Keratinocyte (primary cell): ENCODE data around the gene C16orf96. TPM values are rescaled to one million over a fixed set of nuclear protein-coding genes. Genes with fewer than 3 reads are reported as not detected.

Source experiments
- DNase-seq: peaks from one replicate; pipeline ENCODE4 v3.0.0-alpha.2; 2011; ENCODE audit warnings: low read depth, missing footprints, low spot score
- FAIRE-seq: peaks from 2 replicates; lab custom pipeline; 2011; peaks lifted over from hg19 to GRCh38; lab: Jason Lieb, UNC
- H2AFZ ChIP-seq: 2 replicates; pipeline ENCODE4 v1.6.0; 2012; ENCODE audit warnings: low read length, control low read depth, inconsistent platforms; ENCODE audit not compliant: control insufficient read depth
- H3K27ac ChIP-seq: 2 replicates; pipeline ENCODE4 v1.5.1; 2011; ENCODE audit warnings: low read length; ENCODE audit not compliant: control insufficient read depth, insufficient read depth
- H3K27me3 ChIP-seq: 3 replicates; pipeline ENCODE4 v1.6.0; 2011; ENCODE audit warnings: low read length; ENCODE audit not compliant: control insufficient read depth, insufficient read depth; ENCODE audit errors: extremely low read depth
- H3K36me3 ChIP-seq, 2 experiments: 2 replicates in 1 of 2; 3 replicates in 1 of 2; pipeline ENCODE4 v1.5.1; 2011; ENCODE audit warnings: low read length in 2 of 2, mild to moderate bottlenecking in 1 of 2; ENCODE audit not compliant: control insufficient read depth in 2 of 2, insufficient read depth in 2 of 2; ENCODE audit errors: extremely low read depth in 1 of 2
- H3K4me1 ChIP-seq: 3 replicates; pipeline ENCODE4 v1.5.1; 2011; ENCODE audit warnings: low read length; ENCODE audit not compliant: control insufficient read depth, insufficient read depth; ENCODE audit errors: extremely low read depth
- H3K4me2 ChIP-seq: 3 replicates; pipeline ENCODE4 v1.6.0; 2011; ENCODE audit warnings: low read depth, low read length; ENCODE audit not compliant: control insufficient read depth, insufficient read depth; ENCODE audit errors: extremely low read depth
- H3K4me3 ChIP-seq, 3 experiments: fragments of 200-600 bp in 1 of 3; sonication (generic) in 1 of 3; 2 replicates in 2 of 3; 3 replicates in 1 of 3; pipeline ENCODE4 v1.5.1; 2011 to 2016; ENCODE audit warnings: low read length in 3 of 3, mild to moderate bottlenecking in 3 of 3, control low read depth in 2 of 3, inconsistent platforms in 1 of 3, low read depth in 1 of 3, mixed read lengths in 1 of 3, mixed run types in 1 of 3, moderate library complexity in 1 of 3; ENCODE audit not compliant: control insufficient read depth in 2 of 3, insufficient read depth in 2 of 3; ENCODE audit errors: extremely low read depth in 1 of 3
- H3K79me2 ChIP-seq: 2 replicates; pipeline ENCODE4 v1.6.0; 2012; ENCODE audit warnings: low read length; ENCODE audit not compliant: control insufficient read depth, insufficient read depth
- H3K9ac ChIP-seq: 3 replicates; pipeline ENCODE4 v1.6.0; 2011; ENCODE audit warnings: low read length; ENCODE audit not compliant: control insufficient read depth, insufficient read depth; ENCODE audit errors: extremely low read depth
- H3K9me1 ChIP-seq: 3 replicates; pipeline ENCODE4 v1.6.0; 2011; ENCODE audit warnings: low read length; ENCODE audit not compliant: control insufficient read depth, insufficient read depth; ENCODE audit errors: extremely low read depth
- H3K9me3 ChIP-seq: 2 replicates; pipeline ENCODE4 v1.5.1; 2012; ENCODE audit warnings: low read depth, low read length; ENCODE audit not compliant: control insufficient read depth
- H4K20me1 ChIP-seq: 3 replicates; pipeline ENCODE4 v1.6.0; 2011; ENCODE audit warnings: low read length; ENCODE audit not compliant: control insufficient read depth, insufficient read depth; ENCODE audit errors: extremely low read depth
- CTCF ChIP-seq, 3 experiments: IDR thresholded peaks in 1 of 3; conservative IDR thresholded peaks in 1 of 3; optimal IDR thresholded peaks in 1 of 3; 2 replicates in 2 of 3; 3 replicates in 1 of 3; pipeline versions ENCODE3 to v1.5.1; 2011; ENCODE audit warnings: low read length in 3 of 3, mild to moderate bottlenecking in 3 of 3, moderate library complexity in 2 of 3, control low read depth in 1 of 3, inconsistent platforms in 1 of 3; ENCODE audit not compliant: insufficient read depth in 2 of 3; ENCODE audit errors: extremely low read depth in 1 of 3
- EZH2 ChIP-seq: IDR thresholded peaks from one replicate; pipeline ENCODE4 v1.6.1; 2012; ENCODE audit warnings: inconsistent platforms, mild to moderate bottlenecking, low read length, moderate library complexity
- dilution Hi-C: fragments of 300-500 bp; cut with MboI; formaldehyde crosslinking; loops from one replicate; pipeline ENCODE4 v1.7.0; 2020; ENCODE audit warnings: low sequenced_read_pairs; ENCODE audit not compliant: extremely low pct_ligation_motif_present
- polyA plus RNA-seq, 5 experiments: library from polyadenylated mRNA; depleted of rRNA in 3 of 5; stranded (reverse) in 3 of 5; stranded (forward) in 1 of 5; unstranded in 1 of 5; fragments of >200 nt; gene quantifications; 1 replicate in 1 of 5; 2 replicates in 3 of 5; 3 replicates in 1 of 5; pipeline versions ENCODE4 v1.2.1 to v1.2.3, GENCODE V29; 2011 to 2012; ENCODE audit warnings: missing spikeins in 2 of 5, low read depth in 1 of 5, low replicate concordance in 1 of 5

Gene C16orf96
- polyA plus RNA-seq, 1 donor (not counting 4 experiments of a cell fraction or from before 2014, with no cell fraction given): not detected

GRCh38 chr16:4606354-4606753, 50.2 kb downstream of the C16orf96 start:
- Histone ChIP-seq H3K79me2 (peaks cover 9% of the 10 kb centered on the region), H3K9ac (no peak overlapping the region), H3K36me3 (peaks cover 3 to 4% of the 10 kb centered on the region in 2 experiments), H3K27me3 (peaks cover 11% of the 10 kb centered on the region), H2AFZ (no peak overlapping the region), H3K27ac (no peak overlapping the region), H4K20me1 (no peaks in the 10 kb centered on the region), H3K4me2 (no peak overlapping the region), H3K4me1 (peaks cover 2% of the 10 kb centered on the region), H3K9me1 (no peaks in the 10 kb centered on the region), H3K9me3 (no peaks in the 10 kb centered on the region), H3K4me3 (no peak overlapping the region)
- TF ChIP-seq EZH2: no peak
- TF ChIP-seq CTCF (optimal IDR thresholded peaks at IDR 0.05 in 1 of 3, IDR thresholded peaks at IDR 0.05 in 1 of 3, conservative IDR thresholded peaks at IDR 0.05 in 1 of 3; ENCODE audit: extremely low read depth in 1 of 3, insufficient read depth in 2 of 3, low read length in 3 of 3): no peak
- dilution Hi-C loops: no loop called here
- no peak for FAIRE-seq
- no peak for DNase-seq

GRCh38 chr16:4607841-4608703, 51.9 kb downstream of the C16orf96 start:
- Histone ChIP-seq H3K4me3 (no peak overlapping the region), H3K9me3 (no peaks in the 10 kb centered on the region), H3K27ac (no peak overlapping the region), H3K79me2 (peaks cover 22% of the 10 kb centered on the region), H3K4me2 (no peak overlapping the region), H2AFZ (no peak overlapping the region), H3K27me3 (no peaks in the 10 kb centered on the region), H3K9ac (no peak overlapping the region), H3K36me3 (peaks cover 3 to 4% of the 10 kb centered on the region in 2 experiments), H4K20me1 (no peaks in the 10 kb centered on the region), H3K4me1 (peaks cover 9% of the 10 kb centered on the region), H3K9me1 (no peaks in the 10 kb centered on the region)
- FAIRE-seq (no peak), DNase-seq (no peak)
- TF ChIP-seq EZH2 (no peak), CTCF (optimal IDR thresholded peaks at IDR 0.05 in 1 of 3, IDR thresholded peaks at IDR 0.05 in 1 of 3, conservative IDR thresholded peaks at IDR 0.05 in 1 of 3; ENCODE audit: extremely low read depth in 1 of 3, insufficient read depth in 2 of 3, low read length in 3 of 3) (no peak)
- dilution Hi-C loops: no loop called here
